ENCODE measurements around the gene PUM1.
"Not testable (repeated sequence)": the region's sequence is repeated elsewhere in the genome, so short reads cannot be mapped to it uniquely, and the experiment has no call there.

PUM1 gene

GRCh38 chr1:30935758-30936157, 129.8 kb downstream of the PUM1 start:
- not testable (repeated sequence) for H3K4me3 ChIP-seq (ENCODE audit: low read length); H3K4me1 ChIP-seq (ENCODE audit: control insufficient read depth, insufficient read depth, low read length); H3K27me3 ChIP-seq (replicated peaks; ENCODE audit: control insufficient read depth, insufficient read depth, low read length); H3K9me3 ChIP-seq (ENCODE audit: control insufficient read depth, low read length); H3K9ac ChIP-seq (ENCODE audit: low read length); DNase-seq (ENCODE audit: low read depth)
- H3K36me3 ChIP-seq (ENCODE audit: control insufficient read depth, insufficient read depth, low read length, severe bottlenecking), result peaks cover 82% of the 10 kb centered on the region

GRCh38 chr1:30934613-30935012, 130.9 kb downstream of the PUM1 start:
- Histone ChIP-seq H3K9ac (ENCODE audit: low read length) (no peak overlapping the region), H3K36me3 (ENCODE audit: control insufficient read depth, insufficient read depth, low read length, severe bottlenecking) (peaks cover 71% of the 10 kb centered on the region), H3K27me3 (replicated peaks; ENCODE audit: control insufficient read depth, insufficient read depth, low read length) (no peaks in the 10 kb centered on the region), H3K4me1 (ENCODE audit: control insufficient read depth, insufficient read depth, low read length) (peaks cover 19% of the 10 kb centered on the region), H3K4me3 (ENCODE audit: low read length) (no peak overlapping the region), H3K9me3 (ENCODE audit: control insufficient read depth, low read length) (no peaks in the 10 kb centered on the region)
- no peak for DNase-seq (ENCODE audit: low read depth)

GRCh38 chr1:30933874-30934252, 131.7 kb downstream of the PUM1 start:
- peak; percentile 36 for DNase-seq (ENCODE audit: low read depth)
- H3K36me3 ChIP-seq (ENCODE audit: control insufficient read depth, insufficient read depth, low read length, severe bottlenecking), result peaks cover 63% of the 10 kb centered on the region

GRCh38 chr1:30930631-30931173, 134.8 kb downstream of the PUM1 start:
- Histone ChIP-seq H3K27me3 (replicated peaks; ENCODE audit: control insufficient read depth, insufficient read depth, low read length) (no peaks in the 10 kb centered on the region), H3K9me3 (ENCODE audit: control insufficient read depth, low read length) (no peaks in the 10 kb centered on the region), H3K9ac (ENCODE audit: low read length) (peak overlapping the region; percentile 6), H3K36me3 (ENCODE audit: control insufficient read depth, insufficient read depth, low read length, severe bottlenecking) (peaks cover 38% of the 10 kb centered on the region), H3K4me1 (ENCODE audit: control insufficient read depth, insufficient read depth, low read length) (peaks cover 22% of the 10 kb centered on the region), H3K4me3 (ENCODE audit: low read length) (no peak overlapping the region)
- DNase-seq (ENCODE audit: low read depth), result no peak

More at GRCh38 chr1:30933874-30934252, 131.7 kb downstream of the PUM1 start:
- Histone ChIP-seq H3K9me3 (ENCODE audit: control insufficient read depth, low read length) (no peaks in the 10 kb centered on the region), H3K4me1 (ENCODE audit: control insufficient read depth, insufficient read depth, low read length) (peaks cover 22% of the 10 kb centered on the region), H3K9ac (ENCODE audit: low read length) (no peak overlapping the region), H3K4me3 (ENCODE audit: low read length) (no peak overlapping the region), H3K27me3 (replicated peaks; ENCODE audit: control insufficient read depth, insufficient read depth, low read length) (no peaks in the 10 kb centered on the region)

- H3K9ac ChIP-seq (ENCODE audit: low read length), result no peak overlapping the region
- no peaks in the 10 kb centered on the region for H3K27me3 ChIP-seq (replicated peaks; ENCODE audit: control insufficient read depth, insufficient read depth, low read length)
- DNase-seq (ENCODE audit: low read depth), result no peak
- peaks cover 33% of the 10 kb centered on the region for H3K36me3 ChIP-seq (ENCODE audit: control insufficient read depth, insufficient read depth, low read length, severe bottlenecking)
- H3K9me3 ChIP-seq (ENCODE audit: control insufficient read depth, low read length), result no peaks in the 10 kb centered on the region
- H3K4me1 ChIP-seq (ENCODE audit: control insufficient read depth, insufficient read depth, low read length), result peaks cover 22% of the 10 kb centered on the region
- no peak overlapping the region for H3K4me3 ChIP-seq (ENCODE audit: low read length)
Observed at GRCh38 chr1:30929944-30930525, 135.5 kb downstream of the PUM1 start.

- no peaks in the 10 kb centered on the region for H3K9me3 ChIP-seq (ENCODE audit: control insufficient read depth, low read length)
- no peaks in the 10 kb centered on the region for H3K27me3 ChIP-seq (replicated peaks; ENCODE audit: control insufficient read depth, insufficient read depth, low read length)
- H3K4me1 ChIP-seq (ENCODE audit: control insufficient read depth, insufficient read depth, low read length), result peaks cover 19% of the 10 kb centered on the region
- no peak overlapping the region for H3K4me3 ChIP-seq (ENCODE audit: low read length)
- peak; percentile 67 for DNase-seq (ENCODE audit: low read depth)
- H3K36me3 ChIP-seq (ENCODE audit: control insufficient read depth, insufficient read depth, low read length, severe bottlenecking), result peaks cover 26% of the 10 kb centered on the region
- no peak overlapping the region for H3K9ac ChIP-seq (ENCODE audit: low read length)
Observed at GRCh38 chr1:30929135-30929889, 136.2 kb downstream of the PUM1 start.

- peaks cover 19% of the 10 kb centered on the region for H3K4me1 ChIP-seq (ENCODE audit: control insufficient read depth, insufficient read depth, low read length)
- H3K9ac ChIP-seq (ENCODE audit: low read length), result no peak overlapping the region
- no peaks in the 10 kb centered on the region for H3K27me3 ChIP-seq (replicated peaks; ENCODE audit: control insufficient read depth, insufficient read depth, low read length)
- H3K36me3 ChIP-seq (ENCODE audit: control insufficient read depth, insufficient read depth, low read length, severe bottlenecking), result peaks cover 21% of the 10 kb centered on the region
- no peak for DNase-seq (ENCODE audit: low read depth)
- no peak overlapping the region for H3K4me3 ChIP-seq (ENCODE audit: low read length)
- no peaks in the 10 kb centered on the region for H3K9me3 ChIP-seq (ENCODE audit: control insufficient read depth, low read length)
Observed at GRCh38 chr1:30928789-30929134, 136.8 kb downstream of the PUM1 start.

GRCh38 chr1:30928171-30928570, 137.3 kb downstream of the PUM1 start:
- Histone ChIP-seq H3K27me3 (replicated peaks; ENCODE audit: control insufficient read depth, insufficient read depth, low read length) (no peaks in the 10 kb centered on the region), H3K36me3 (ENCODE audit: control insufficient read depth, insufficient read depth, low read length, severe bottlenecking) (peaks cover 16% of the 10 kb centered on the region), H3K4me3 (ENCODE audit: low read length) (no peak overlapping the region), H3K9me3 (ENCODE audit: control insufficient read depth, low read length) (no peaks in the 10 kb centered on the region), H3K9ac (ENCODE audit: low read length) (no peak overlapping the region), H3K4me1 (ENCODE audit: control insufficient read depth, insufficient read depth, low read length) (peaks cover 19% of the 10 kb centered on the region)
- no peak for DNase-seq (ENCODE audit: low read depth)

- no peak overlapping the region for H3K9ac ChIP-seq (ENCODE audit: low read length)
- no peak overlapping the region for H3K4me3 ChIP-seq (ENCODE audit: low read length)
- H3K4me1 ChIP-seq (ENCODE audit: control insufficient read depth, insufficient read depth, low read length), result peaks cover 19% of the 10 kb centered on the region
- no peaks in the 10 kb centered on the region for H3K27me3 ChIP-seq (replicated peaks; ENCODE audit: control insufficient read depth, insufficient read depth, low read length)
- H3K36me3 ChIP-seq (ENCODE audit: control insufficient read depth, insufficient read depth, low read length, severe bottlenecking), result peaks cover 11% of the 10 kb centered on the region
- no peak for DNase-seq (ENCODE audit: low read depth)
- no peaks in the 10 kb centered on the region for H3K9me3 ChIP-seq (ENCODE audit: control insufficient read depth, low read length)
Observed at GRCh38 chr1:30927448-30927847, 138.1 kb downstream of the PUM1 start.

- no peaks in the 10 kb centered on the region for H3K27me3 ChIP-seq (replicated peaks; ENCODE audit: control insufficient read depth, insufficient read depth, low read length)
- DNase-seq (ENCODE audit: low read depth), result no peak
- no peaks in the 10 kb centered on the region for H3K9me3 ChIP-seq (ENCODE audit: control insufficient read depth, low read length)
- H3K36me3 ChIP-seq (ENCODE audit: control insufficient read depth, insufficient read depth, low read length, severe bottlenecking), result no peaks in the 10 kb centered on the region
- no peak overlapping the region for H3K4me3 ChIP-seq (ENCODE audit: low read length)
- no peak overlapping the region for H3K9ac ChIP-seq (ENCODE audit: low read length)
- H3K4me1 ChIP-seq (ENCODE audit: control insufficient read depth, insufficient read depth, low read length), result peaks cover 3% of the 10 kb centered on the region
Observed at GRCh38 chr1:30923597-30923996, 141.9 kb downstream of the PUM1 start.

GRCh38 chr1:30920827-30921226, 144.7 kb downstream of the PUM1 start:
- peak; percentile 86 for DNase-seq (ENCODE audit: low read depth)
- Histone ChIP-seq H3K4me3 (ENCODE audit: low read length) (no peak overlapping the region), H3K9ac (ENCODE audit: low read length) (no peak overlapping the region)

More at GRCh38 chr1:30920827-30921226, 144.7 kb downstream of the PUM1 start:
- H3K4me1 ChIP-seq (ENCODE audit: control insufficient read depth, insufficient read depth, low read length), result peaks cover 3% of the 10 kb centered on the region
- H3K36me3 ChIP-seq (ENCODE audit: control insufficient read depth, insufficient read depth, low read length, severe bottlenecking), result no peaks in the 10 kb centered on the region
- no peaks in the 10 kb centered on the region for H3K27me3 ChIP-seq (replicated peaks; ENCODE audit: control insufficient read depth, insufficient read depth, low read length)
- no peaks in the 10 kb centered on the region for H3K9me3 ChIP-seq (ENCODE audit: control insufficient read depth, low read length)

Data from adipocyte (in vitro differentiated cells).